22Rv1 (cell line): Measurements from ENCODE around the gene TRPM3.

Source experiments
- CTCF ChIP-seq: fragments of 450-650 bp; IDR thresholded peaks from 2 replicates; pipeline ENCODE4 v1.5.1; 2017; ENCODE audit warnings: mild to moderate bottlenecking
- ZFX ChIP-seq: fragments of 450-650 bp; IDR thresholded peaks from 2 replicates; pipeline ENCODE4 v1.6.1; 2017; ENCODE audit warnings: antibody characterized with exemption, borderline replicate concordance

DNA sequence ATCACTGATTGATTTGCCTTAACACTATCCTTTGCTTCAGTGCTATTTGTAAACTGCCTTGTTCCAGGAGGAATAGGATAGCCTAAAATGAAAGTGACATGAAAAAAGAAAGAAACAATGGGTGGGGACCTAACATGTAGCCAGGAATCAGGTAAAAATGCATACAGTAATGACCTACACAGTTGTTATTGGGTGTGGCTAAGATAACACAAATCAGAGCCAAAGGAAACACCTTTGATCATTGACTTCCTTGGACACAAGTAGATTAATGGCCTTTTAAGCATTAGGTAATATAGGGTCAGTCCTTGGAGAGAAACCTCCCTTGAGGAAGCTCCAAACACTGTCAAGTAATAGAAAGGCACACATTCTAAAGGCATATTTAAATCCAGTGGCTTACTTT is 220.4 kb downstream of the TRPM3 start:
- TF ChIP-seq CTCF (no peak), ZFX (no peak)
